CD4-positive, CD25-positive, alpha-beta regulatory T cell (primary cell): ENCODE data around the gene ZNF621. TPM values are rescaled to one million over a fixed set of nuclear protein-coding genes. Genes with fewer than 3 reads are reported as not detected.

Experiments used
- ATAC-seq, 2 donors: fragments of 150-1000 bp; cut with Tn5 transposase; one replicate each; pipeline ENCODE4 v1.10.0; 2021; ENCODE audit warnings: low read depth in 2 of 2, moderate number of reproducible peaks in 2 of 2, moderate library complexity in 1 of 2
- DNase-seq, 3 donors: peaks; one replicate each; pipeline versions ENCODE4 v3.0.0 to v3.0.0-alpha.2; 2012 to 2022; ENCODE audit warnings: mixed read lengths in 1 of 3
- H3K27ac ChIP-seq: one replicate; pipeline ENCODE4 v1.7.0; 2013; ENCODE audit warnings: mild to moderate bottlenecking, low read length; ENCODE audit not compliant: insufficient read depth, poor library complexity, severe bottlenecking
- H3K27me3 ChIP-seq: one replicate; pipeline ENCODE4 v1.7.0; 2013; ENCODE audit warnings: low read length; ENCODE audit not compliant: control insufficient read depth, insufficient read depth
- H3K36me3 ChIP-seq: one replicate; pipeline ENCODE4 v1.7.0; 2013; ENCODE audit warnings: mild to moderate bottlenecking, low read length, moderate library complexity; ENCODE audit not compliant: control insufficient read depth, insufficient read depth
- H3K4me1 ChIP-seq: 2 replicates; pipeline ENCODE4 v1.7.0; 2013; ENCODE audit warnings: mild to moderate bottlenecking, low read length; ENCODE audit not compliant: insufficient read depth, control insufficient read depth, poor library complexity, severe bottlenecking
- H3K4me3 ChIP-seq: one replicate; pipeline ENCODE4 v1.7.0; 2013; ENCODE audit warnings: low read depth, mild to moderate bottlenecking, low read length, moderate library complexity
- H3K9me3 ChIP-seq, 2 experiments: 1 replicate in 1 of 2; 2 replicates in 1 of 2; pipeline ENCODE4 v1.7.0; 2013; ENCODE audit warnings: low read length in 2 of 2, mild to moderate bottlenecking in 1 of 2, moderate library complexity in 1 of 2; ENCODE audit not compliant: control insufficient read depth in 2 of 2
- H3K27ac Mint-ChIP-seq, 3 donors: one replicate each; pipeline ENCODE4 v1.8.0; 2020 to 2022; ENCODE audit warnings: mild to moderate bottlenecking in 3 of 3, mixed read lengths in 3 of 3, moderate library complexity in 2 of 3
- H3K27me3 Mint-ChIP-seq: one replicate; pipeline ENCODE4 v1.8.0; 2022; ENCODE audit warnings: mild to moderate bottlenecking, mixed read lengths
- H3K36me3 Mint-ChIP-seq: one replicate; pipeline ENCODE4 v1.8.0; 2020; ENCODE audit warnings: mixed read lengths
- H3K4me1 Mint-ChIP-seq, 4 donors: one replicate each; pipeline ENCODE4 v1.8.0; 2020 to 2022; ENCODE audit warnings: mixed read lengths in 4 of 4, mild to moderate bottlenecking in 1 of 4
- H3K4me3 Mint-ChIP-seq, 4 donors: one replicate each; pipeline ENCODE4 v1.8.0; 2020 to 2022; ENCODE audit warnings: mild to moderate bottlenecking in 4 of 4, mixed read lengths in 4 of 4, moderate library complexity in 3 of 4
- H3K9me3 Mint-ChIP-seq, 7 donors: one replicate each; pipeline ENCODE4 v1.8.0; 2020 to 2022; ENCODE audit warnings: mixed read lengths in 7 of 7, mild to moderate bottlenecking in 3 of 7, moderate library complexity in 2 of 7
- polyA plus RNA-seq, 4 donors: library from polyadenylated mRNA; unstranded; fragments of 300-500 nt; fragmentation: Illumina TruSeq; gene quantifications; one replicate each; pipeline ENCODE4 v1.2.3, GENCODE V29; 2021
- total RNA-seq: library from RNA; stranded (reverse); gene quantifications from one replicate; pipeline ENCODE4 v1.2.3, GENCODE V29; 2022

Gene ZNF621
- total and polyA plus RNA-seq, 5 donors from 2014 or later = 2.0 to 19.2 (median 3.8) TPM

- Histone ChIP-seq H3K9me3 (no peaks in the 10 kb centered on the region), H3K4me3 (no peak overlapping the region), H3K27me3 (no peaks in the 10 kb centered on the region), H3K4me1 (peaks cover under 1% of the 10 kb centered on the region), H3K27ac (no peak overlapping the region), H3K36me3 (no peaks in the 10 kb centered on the region)
- H3K4me1 Mint-ChIP-seq = peaks cover 0 to 9% (median 5%) of the 10 kb centered on the region in 4 donors
- ATAC-seq (no peak), DNase-seq (no peak)
- peak overlapping the region in 1 of 4 donors; percentile 29 for H3K4me3 Mint-ChIP-seq
- peaks cover 0 to 1% (median 0%) of the 10 kb centered on the region in 7 donors for H3K9me3 Mint-ChIP-seq
- no peaks in the 10 kb centered on the region for H3K27me3 Mint-ChIP-seq
- H3K27ac Mint-ChIP-seq = no peak overlapping the region
- peaks cover 11% of the 10 kb centered on the region for H3K36me3 Mint-ChIP-seq
Observed at GRCh38 chr3:40518848-40519247, 5.9 kb upstream of the ZNF621 start.

GRCh38 chr3:40521254-40521653 lies 3.5 kb upstream of the ZNF621 start:
- ATAC-seq (no peak), DNase-seq (no peak)
- Histone ChIP-seq H3K4me1 (peaks cover 17% of the 10 kb centered on the region), H3K27me3 (no peaks in the 10 kb centered on the region), H3K4me3 (no peak overlapping the region), H3K9me3 (no peaks in the 10 kb centered on the region), H3K36me3 (no peaks in the 10 kb centered on the region), H3K27ac (no peak overlapping the region)
- Mint-ChIP-seq H3K4me3 (peak overlapping the region in 1 of 4 donors; percentile 61), H3K36me3 (peaks cover 7% of the 10 kb centered on the region), H3K4me1 (peaks cover 12 to 30% (median 21%) of the 10 kb centered on the region in 4 donors), H3K9me3 (peaks cover 0 to 1% (median 0%) of the 10 kb centered on the region in 7 donors), H3K27me3 (no peaks in the 10 kb centered on the region), H3K27ac (no peak overlapping the region)

- Histone ChIP-seq H3K9me3 (no peaks in the 10 kb centered on the region), H3K4me3 (peak overlapping the region; percentile 77), H3K36me3 (peaks cover 8% of the 10 kb centered on the region), H3K27ac (no peak overlapping the region), H3K4me1 (peaks cover 17% of the 10 kb centered on the region), H3K27me3 (no peaks in the 10 kb centered on the region)
- DNase-seq (no peak), ATAC-seq (no peak)
- no peaks in the 10 kb centered on the region for H3K27me3 Mint-ChIP-seq
- H3K9me3 Mint-ChIP-seq = peaks cover 0 to 4% (median 0%) of the 10 kb centered on the region in 7 donors
- H3K4me3 Mint-ChIP-seq = peak overlapping the region; percentile 95 to 97 (median 96)
- peaks cover 19% of the 10 kb centered on the region for H3K36me3 Mint-ChIP-seq
- peaks cover 22 to 50% (median 31%) of the 10 kb centered on the region in 4 donors for H3K4me1 Mint-ChIP-seq
- peak overlapping the region; percentile 57 to 95 (median 93) for H3K27ac Mint-ChIP-seq
Observed at GRCh38 chr3:40523781-40524180, 979 bp upstream of the ZNF621 start.

GRCh38 chr3:40524222-40524567 lies 565 bp upstream of the ZNF621 start:
- H3K36me3 ChIP-seq = peaks cover 12% of the 10 kb centered on the region
- Mint-ChIP-seq H3K27ac (peak overlapping the region; percentile 57 to 95 (median 93)), H3K9me3 (peaks cover 0 to 4% (median 0%) of the 10 kb centered on the region in 7 donors), H3K27me3 (no peaks in the 10 kb centered on the region), H3K36me3 (peaks cover 22% of the 10 kb centered on the region), H3K4me1 (peaks cover 22 to 51% (median 33%) of the 10 kb centered on the region in 4 donors), H3K4me3 (peak overlapping the region; percentile 95 to 97 (median 96))
- DNase-seq = no peak
- ATAC-seq = peak; percentile 4 to 13
- peak overlapping the region; percentile 77 for H3K27ac ChIP-seq
- peak overlapping the region; percentile 77 for H3K4me3 ChIP-seq
- peaks cover 17% of the 10 kb centered on the region for H3K4me1 ChIP-seq
- no peaks in the 10 kb centered on the region for H3K27me3 ChIP-seq
- no peaks in the 10 kb centered on the region for H3K9me3 ChIP-seq

GRCh38 chr3:40528426-40528825 lies 3.7 kb downstream of the ZNF621 start:
- H3K27me3 Mint-ChIP-seq = no peaks in the 10 kb centered on the region
- H3K36me3 Mint-ChIP-seq = peaks cover 63% of the 10 kb centered on the region
- Histone ChIP-seq H3K9me3 (peaks cover 9% of the 10 kb centered on the region in 2 experiments), H3K4me3 (no peak overlapping the region), H3K27ac (no peak overlapping the region), H3K4me1 (peaks cover 17% of the 10 kb centered on the region), H3K27me3 (no peaks in the 10 kb centered on the region), H3K36me3 (peaks cover 54% of the 10 kb centered on the region)
- H3K4me3 Mint-ChIP-seq = peak overlapping the region in 2 of 4 donors; percentile 11 to 35
- H3K9me3 Mint-ChIP-seq = peaks cover 0 to 17% (median 4%) of the 10 kb centered on the region in 7 donors
- H3K27ac Mint-ChIP-seq = no peak overlapping the region
- no peak for ATAC-seq
- H3K4me1 Mint-ChIP-seq = peaks cover 19 to 45% (median 34%) of the 10 kb centered on the region in 4 donors
- no peak for DNase-seq

GRCh38 chr3:40532252-40532651 lies 7.5 kb downstream of the ZNF621 start:
- Mint-ChIP-seq H3K36me3 (peaks cover 85% of the 10 kb centered on the region), H3K4me3 (no peak overlapping the region)

GRCh38 chr3:40534283-40534682 lies 9.5 kb downstream of the ZNF621 start:
- H3K9me3 ChIP-seq = peaks cover 9% of the 10 kb centered on the region in 2 experiments
- no peak overlapping the region for H3K4me3 ChIP-seq
- H3K4me1 Mint-ChIP-seq = peaks cover 0 to 5% (median 0%) of the 10 kb centered on the region in 4 donors
- H3K27me3 Mint-ChIP-seq = no peaks in the 10 kb centered on the region
- no peaks in the 10 kb centered on the region for H3K27me3 ChIP-seq
- H3K4me1 ChIP-seq = no peaks in the 10 kb centered on the region
- no peak overlapping the region for H3K4me3 Mint-ChIP-seq
- DNase-seq = no peak
- peaks cover 54% of the 10 kb centered on the region for H3K36me3 ChIP-seq
- ATAC-seq = no peak
- H3K27ac ChIP-seq = no peak overlapping the region
- peaks cover 82% of the 10 kb centered on the region for H3K36me3 Mint-ChIP-seq
- no peak overlapping the region for H3K27ac Mint-ChIP-seq
- H3K9me3 Mint-ChIP-seq = peaks cover 0 to 29% (median 2%) of the 10 kb centered on the region in 7 donors

More at GRCh38 chr3:40532252-40532651, 7.5 kb downstream of the ZNF621 start:
- DNase-seq (no peak), ATAC-seq (no peak)
- H3K9me3 ChIP-seq = peaks cover 9% of the 10 kb centered on the region in 2 experiments
- H3K4me1 ChIP-seq = no peaks in the 10 kb centered on the region
- H3K27me3 ChIP-seq = no peaks in the 10 kb centered on the region
- H3K4me3 ChIP-seq = no peak overlapping the region
- no peaks in the 10 kb centered on the region for H3K27me3 Mint-ChIP-seq
- no peak overlapping the region for H3K27ac ChIP-seq
- peaks cover 0 to 15% (median 11%) of the 10 kb centered on the region in 4 donors for H3K4me1 Mint-ChIP-seq
- H3K27ac Mint-ChIP-seq = no peak overlapping the region
- peaks cover 65% of the 10 kb centered on the region for H3K36me3 ChIP-seq
- H3K9me3 Mint-ChIP-seq = peaks cover 0 to 23% (median 4%) of the 10 kb centered on the region in 7 donors

- Histone ChIP-seq H3K27me3 (no peaks in the 10 kb centered on the region), H3K4me1 (no peaks in the 10 kb centered on the region), H3K9me3 (no peaks in the 10 kb centered on the region), H3K4me3 (no peak overlapping the region), H3K27ac (no peak overlapping the region), H3K36me3 (no peaks in the 10 kb centered on the region)
- no peak overlapping the region for H3K4me3 Mint-ChIP-seq
- H3K27ac Mint-ChIP-seq = no peak overlapping the region
- H3K9me3 Mint-ChIP-seq = peaks cover 0 to 4% (median 0%) of the 10 kb centered on the region in 7 donors
- DNase-seq (no peak), ATAC-seq (no peak)
- peaks cover 3% of the 10 kb centered on the region for H3K36me3 Mint-ChIP-seq
- no peaks in the 10 kb centered on the region for H3K27me3 Mint-ChIP-seq
- no peaks in the 10 kb centered on the region for H3K4me1 Mint-ChIP-seq
Observed at GRCh38 chr3:40546816-40547215, 22.1 kb downstream of the ZNF621 start.
